Thymus (tissue), 11 donors: ENCODE data around the gene ANGPT4. TPM values are rescaled to one million over a fixed set of nuclear protein-coding genes. Genes with fewer than 3 reads are reported as not detected.
"Not testable (repeated sequence)": the region's sequence is repeated elsewhere in the genome, so short reads cannot be mapped to it uniquely, and the experiment has no call there.

Source experiments
- DNase-seq, 9 donors: peaks; one replicate each; pipeline ENCODE4 v3.0.0-alpha.2; 2013; ENCODE audit warnings: low spot score in 9 of 9, low read depth in 6 of 9, missing footprints in 1 of 9
- H3K27ac ChIP-seq, 2 donors: one replicate each; pipeline ENCODE4 v1.5.1; 2013; ENCODE audit warnings: control low read depth in 1 of 2, low read depth in 1 of 2, low read length in 1 of 2, mild to moderate bottlenecking in 1 of 2, moderate library complexity in 1 of 2
- H3K27me3 ChIP-seq, 2 donors: one replicate each; pipeline ENCODE4 v1.5.1; 2013; ENCODE audit warnings: low read length in 1 of 2; ENCODE audit not compliant: control insufficient read depth in 2 of 2, insufficient read depth in 1 of 2
- H3K36me3 ChIP-seq, 2 donors: one replicate each; pipeline ENCODE4 v1.5.1; 2013; ENCODE audit warnings: low read length in 1 of 2, mild to moderate bottlenecking in 1 of 2, moderate library complexity in 1 of 2; ENCODE audit not compliant: control insufficient read depth in 2 of 2, insufficient read depth in 2 of 2
- H3K4me1 ChIP-seq, 2 donors: one replicate each; pipeline ENCODE4 v1.5.1; 2013; ENCODE audit warnings: low read length in 2 of 2; ENCODE audit not compliant: control insufficient read depth in 2 of 2, insufficient read depth in 2 of 2
- H3K4me3 ChIP-seq, 2 donors: one replicate each; pipeline ENCODE4 v1.5.1; 2013; ENCODE audit warnings: low read length in 2 of 2, control low read depth in 1 of 2, mild to moderate bottlenecking in 1 of 2
- H3K9me3 ChIP-seq, 2 donors: one replicate each; pipeline ENCODE4 v1.5.1; 2013; ENCODE audit warnings: low read length in 1 of 2, mild to moderate bottlenecking in 1 of 2; ENCODE audit not compliant: control insufficient read depth in 2 of 2, insufficient read depth in 1 of 2
- WGBS: extraction: QIAGEN DNeasy Blood & Tissue Kit; methylation state at CpG from one replicate; pipeline ENCODE4 v1.1.7; 2013; 5-methylcytosine and 5-hydroxymethylcytosine counted together
- polyA plus RNA-seq: library from polyadenylated mRNA; stranded (reverse); fragments of 200-250 nt; gene quantifications from one replicate; pipeline ENCODE4 v1.2.3, GENCODE V29; 2013
- total RNA-seq: library from RNA; stranded (reverse); fragments of 120-200 nt; gene quantifications from one replicate; pipeline ENCODE4 v1.2.4, GENCODE V29; 2013
- donor health status: healthy.

ANGPT4 gene
- total and polyA plus RNA-seq, 2 donors, result under 0.01 to 0.34 TPM

- Histone ChIP-seq H3K27me3 (no peaks in the 10 kb centered on the region), H3K4me1 (peaks cover 0 to 9% of the 10 kb centered on the region in 2 donors), H3K4me3 (no peak overlapping the region), H3K9me3 (no peaks in the 10 kb centered on the region), H3K27ac (peak overlapping the region in 1 of 2 donors; percentile 43), H3K36me3 (no peaks in the 10 kb centered on the region)
- no peak for DNase-seq
- 96% methylated on average over 2 of the region's 2 CpGs for WGBS
Measured at GRCh38 chr20:860891-861290, 55.2 kb downstream of the ANGPT4 start.

- H3K4me3 ChIP-seq, result no peak overlapping the region
- no peak overlapping the region for H3K27ac ChIP-seq
- no peaks in the 10 kb centered on the region for H3K27me3 ChIP-seq
- H3K4me1 ChIP-seq, result peaks cover 4 to 17% of the 10 kb centered on the region in 2 donors
- no peaks in the 10 kb centered on the region for H3K36me3 ChIP-seq
- H3K9me3 ChIP-seq, result no peaks in the 10 kb centered on the region
- no peak for DNase-seq
- WGBS, result 63% methylated on average over 3 of the region's 3 CpGs
Measured at GRCh38 chr20:859751-860231, 56.3 kb downstream of the ANGPT4 start.

GRCh38 chr20:858011-858410 is 58.1 kb downstream of the ANGPT4 start:
- DNase-seq, result no peak
- H3K36me3 ChIP-seq, result no peaks in the 10 kb centered on the region
- no peaks in the 10 kb centered on the region for H3K27me3 ChIP-seq
- WGBS, result 92% methylated on average over 6 of the region's 6 CpGs
- H3K4me1 ChIP-seq, result peaks cover 4 to 17% of the 10 kb centered on the region in 2 donors
- no peak overlapping the region for H3K27ac ChIP-seq
- no peak overlapping the region for H3K4me3 ChIP-seq
- H3K9me3 ChIP-seq, result no peaks in the 10 kb centered on the region

- H3K9me3 ChIP-seq, result no peaks in the 10 kb centered on the region
- H3K27ac ChIP-seq, result peak overlapping the region in 1 of 2 donors; percentile 46
- H3K27me3 ChIP-seq, result no peaks in the 10 kb centered on the region
- H3K4me1 ChIP-seq, result peaks cover 4 to 17% of the 10 kb centered on the region in 2 donors
- no peaks in the 10 kb centered on the region for H3K36me3 ChIP-seq
- DNase-seq, result no peak
- H3K4me3 ChIP-seq, result no peak overlapping the region
- 30% methylated on average over 12 of the region's 12 CpGs for WGBS
Measured at GRCh38 chr20:856361-856775, 59.8 kb downstream of the ANGPT4 start.

- H3K4me1 ChIP-seq, result peaks cover 4 to 17% of the 10 kb centered on the region in 2 donors
- H3K9me3 ChIP-seq, result no peaks in the 10 kb centered on the region
- no peak overlapping the region for H3K4me3 ChIP-seq
- H3K36me3 ChIP-seq, result no peaks in the 10 kb centered on the region
- whole genome bisulfite sequencing, result 38% methylated on average over 11 of the region's 11 CpGs
- no peaks in the 10 kb centered on the region for H3K27me3 ChIP-seq
- peak overlapping the region in 1 of 2 donors; percentile 46 for H3K27ac ChIP-seq
- no peak for DNase-seq
Measured at GRCh38 chr20:855466-856360, 60.4 kb downstream of the ANGPT4 start.

GRCh38 chr20:854601-855000 is 61.5 kb downstream of the ANGPT4 start:
- 77% methylated on average over 6 of the region's 6 CpGs for WGBS
- Histone ChIP-seq H3K27ac (no peak overlapping the region), H3K4me1 (peaks cover 4 to 17% of the 10 kb centered on the region in 2 donors)

GRCh38 chr20:853406-853996 is 62.6 kb downstream of the ANGPT4 start:
- Histone ChIP-seq H3K4me1 (peaks cover 4 to 17% of the 10 kb centered on the region in 2 donors), H3K9me3 (no peaks in the 10 kb centered on the region), H3K27ac (no peak overlapping the region), H3K27me3 (no peaks in the 10 kb centered on the region), H3K4me3 (no peak overlapping the region), H3K36me3 (no peaks in the 10 kb centered on the region)
- WGBS, result 96% methylated on average over 4 of the region's 4 CpGs
- no peak for DNase-seq

More at GRCh38 chr20:854601-855000, 61.5 kb downstream of the ANGPT4 start:
- no peaks in the 10 kb centered on the region for H3K36me3 ChIP-seq
- H3K4me3 ChIP-seq, result no peak overlapping the region
- no peaks in the 10 kb centered on the region for H3K27me3 ChIP-seq
- DNase-seq, result no peak
- H3K9me3 ChIP-seq, result no peaks in the 10 kb centered on the region

GRCh38 chr20:848731-849130 is 67.4 kb downstream of the ANGPT4 start:
- H3K9me3 ChIP-seq, H3K4me3 ChIP-seq, H3K27me3 ChIP-seq, H3K27ac ChIP-seq, DNase-seq, H3K36me3 ChIP-seq: not testable (repeated sequence)
- H3K4me1 ChIP-seq, result peaks cover 27 to 41% of the 10 kb centered on the region in 2 donors
- WGBS, result 98% methylated on average over 8 of the region's 8 CpGs

GRCh38 chr20:848193-848592 is 67.9 kb downstream of the ANGPT4 start:
- peaks cover 0 to 8% of the 10 kb centered on the region in 2 donors for H3K27me3 ChIP-seq
- H3K4me1 ChIP-seq, result peaks cover 27 to 43% of the 10 kb centered on the region in 2 donors
- no peak overlapping the region for H3K27ac ChIP-seq
- no peak overlapping the region for H3K4me3 ChIP-seq
- no peak for DNase-seq
- no peaks in the 10 kb centered on the region for H3K9me3 ChIP-seq
- H3K36me3 ChIP-seq, result peaks cover 0 to 3% of the 10 kb centered on the region in 2 donors
- 98% methylated on average over 5 of the region's 5 CpGs for WGBS
